Measurements from ENCODE around the gene TAF4. TPM values are rescaled to one million over a fixed set of nuclear protein-coding genes. Genes with fewer than 3 reads are reported as not detected.

TAF4 gene
- total and polyA plus RNA-seq, 2 of the 13 experiments (the other 11 are each of a cell fraction or from before 2014, with no cell fraction given): 5.9 to 12.0 TPM

DNA sequence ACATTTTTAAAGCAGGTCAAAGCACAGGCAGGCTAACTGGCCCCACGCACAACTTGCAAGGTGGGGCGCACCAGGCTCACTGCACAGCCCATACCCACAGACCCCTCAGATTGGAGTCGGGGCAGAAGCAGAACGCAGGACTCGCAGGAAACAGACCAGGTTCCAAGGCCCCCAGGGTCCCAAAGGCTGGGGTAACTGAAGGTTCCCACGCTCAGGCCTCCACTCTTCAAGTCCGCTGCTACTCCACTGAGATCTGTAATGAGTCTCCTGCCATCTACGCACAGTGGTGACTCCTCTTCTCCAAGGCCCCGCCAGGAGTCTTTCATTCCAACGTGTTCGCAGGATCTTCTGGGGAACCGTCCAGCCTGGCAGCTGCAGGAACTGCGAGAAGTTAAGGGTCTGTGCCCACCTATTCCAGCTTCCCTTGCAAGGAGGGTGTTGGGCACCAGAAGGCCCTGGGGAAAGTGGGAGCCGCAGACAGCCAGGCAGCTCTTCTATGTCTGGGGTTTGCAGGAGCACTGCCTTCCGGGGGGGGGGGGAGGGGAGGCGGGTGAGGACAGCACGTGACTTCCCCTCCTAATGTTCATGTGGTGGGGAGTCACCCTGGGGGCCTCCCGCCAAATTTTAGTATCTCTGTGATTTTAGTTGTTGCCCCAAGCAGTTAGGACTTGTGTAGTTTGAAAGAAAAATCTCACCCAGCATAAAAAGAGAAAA is 2.0 kb upstream of the TAF4 start (continued):
- TF ChIP-seq, protein P1, sequence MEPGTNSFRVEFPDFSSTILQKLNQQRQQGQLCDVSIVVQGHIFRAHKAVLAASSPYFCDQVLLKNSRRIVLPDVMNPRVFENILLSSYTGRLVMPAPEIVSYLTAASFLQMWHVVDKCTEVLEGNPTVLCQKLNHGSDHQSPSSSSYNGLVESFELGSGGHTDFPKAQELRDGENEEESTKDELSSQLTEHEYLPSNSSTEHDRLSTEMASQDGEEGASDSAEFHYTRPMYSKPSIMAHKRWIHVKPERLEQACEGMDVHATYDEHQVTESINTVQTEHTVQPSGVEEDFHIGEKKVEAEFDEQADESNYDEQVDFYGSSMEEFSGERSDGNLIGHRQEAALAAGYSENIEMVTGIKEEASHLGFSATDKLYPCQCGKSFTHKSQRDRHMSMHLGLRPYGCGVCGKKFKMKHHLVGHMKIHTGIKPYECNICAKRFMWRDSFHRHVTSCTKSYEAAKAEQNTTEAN (CRISPR knock-in tag; conservative IDR thresholded peaks at IDR 0.05): no peak
- TF ChIP-seq ELF1 (CRISPR knock-in tag; IDR thresholded peaks at IDR 0.05) (no peak), CCDC6 (CRISPR knock-in tag; IDR thresholded peaks at IDR 0.05) (no peak), HOXA7 (CRISPR knock-in tag; IDR thresholded peaks at IDR 0.05) (no peak), ZNF207 (IDR thresholded peaks at IDR 0.05; ENCODE audit: borderline replicate concordance) (no peak), ZNF263 (CRISPR knock-in tag; IDR thresholded peaks at IDR 0.05) (peak; percentile 81), PITX1 (CRISPR knock-in tag; IDR thresholded peaks at IDR 0.05) (no peak), ZC3H13 (CRISPR knock-in tag; IDR thresholded peaks at IDR 0.05) (no peak), ZNF331 (CRISPR knock-in tag; IDR thresholded peaks at IDR 0.05) (no peak), ZFP41 (CRISPR knock-in tag; IDR thresholded peaks at IDR 0.05; ENCODE audit: borderline replicate concordance) (no peak), GPN1 (CRISPR knock-in tag; IDR thresholded peaks at IDR 0.05; ENCODE audit: borderline replicate concordance) (no peak), PCBP2 (optimal IDR thresholded peaks at IDR 0.05; ENCODE audit: low read depth, low read length, poor library complexity, severe bottlenecking) (no peak), ZNF251 (CRISPR knock-in tag; IDR thresholded peaks at IDR 0.05) (no peak), HOXA9 (CRISPR knock-in tag; IDR thresholded peaks at IDR 0.05; ENCODE audit: borderline replicate concordance) (no peak), ZNF720 (CRISPR knock-in tag; IDR thresholded peaks at IDR 0.05) (no peak)
- TF ChIP-seq, protein P2, sequence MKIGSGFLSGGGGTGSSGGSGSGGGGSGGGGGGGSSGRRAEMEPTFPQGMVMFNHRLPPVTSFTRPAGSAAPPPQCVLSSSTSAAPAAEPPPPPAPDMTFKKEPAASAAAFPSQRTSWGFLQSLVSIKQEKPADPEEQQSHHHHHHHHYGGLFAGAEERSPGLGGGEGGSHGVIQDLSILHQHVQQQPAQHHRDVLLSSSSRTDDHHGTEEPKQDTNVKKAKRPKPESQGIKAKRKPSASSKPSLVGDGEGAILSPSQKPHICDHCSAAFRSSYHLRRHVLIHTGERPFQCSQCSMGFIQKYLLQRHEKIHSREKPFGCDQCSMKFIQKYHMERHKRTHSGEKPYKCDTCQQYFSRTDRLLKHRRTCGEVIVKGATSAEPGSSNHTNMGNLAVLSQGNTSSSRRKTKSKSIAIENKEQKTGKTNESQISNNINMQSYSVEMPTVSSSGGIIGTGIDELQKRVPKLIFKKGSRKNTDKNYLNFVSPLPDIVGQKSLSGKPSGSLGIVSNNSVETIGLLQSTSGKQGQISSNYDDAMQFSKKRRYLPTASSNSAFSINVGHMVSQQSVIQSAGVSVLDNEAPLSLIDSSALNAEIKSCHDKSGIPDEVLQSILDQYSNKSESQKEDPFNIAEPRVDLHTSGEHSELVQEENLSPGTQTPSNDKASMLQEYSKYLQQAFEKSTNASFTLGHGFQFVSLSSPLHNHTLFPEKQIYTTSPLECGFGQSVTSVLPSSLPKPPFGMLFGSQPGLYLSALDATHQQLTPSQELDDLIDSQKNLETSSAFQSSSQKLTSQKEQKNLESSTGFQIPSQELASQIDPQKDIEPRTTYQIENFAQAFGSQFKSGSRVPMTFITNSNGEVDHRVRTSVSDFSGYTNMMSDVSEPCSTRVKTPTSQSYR (CRISPR knock-in tag; IDR thresholded peaks at IDR 0.05; ENCODE audit: borderline replicate concordance): no peak
- TF ChIP-seq, protein P3, sequence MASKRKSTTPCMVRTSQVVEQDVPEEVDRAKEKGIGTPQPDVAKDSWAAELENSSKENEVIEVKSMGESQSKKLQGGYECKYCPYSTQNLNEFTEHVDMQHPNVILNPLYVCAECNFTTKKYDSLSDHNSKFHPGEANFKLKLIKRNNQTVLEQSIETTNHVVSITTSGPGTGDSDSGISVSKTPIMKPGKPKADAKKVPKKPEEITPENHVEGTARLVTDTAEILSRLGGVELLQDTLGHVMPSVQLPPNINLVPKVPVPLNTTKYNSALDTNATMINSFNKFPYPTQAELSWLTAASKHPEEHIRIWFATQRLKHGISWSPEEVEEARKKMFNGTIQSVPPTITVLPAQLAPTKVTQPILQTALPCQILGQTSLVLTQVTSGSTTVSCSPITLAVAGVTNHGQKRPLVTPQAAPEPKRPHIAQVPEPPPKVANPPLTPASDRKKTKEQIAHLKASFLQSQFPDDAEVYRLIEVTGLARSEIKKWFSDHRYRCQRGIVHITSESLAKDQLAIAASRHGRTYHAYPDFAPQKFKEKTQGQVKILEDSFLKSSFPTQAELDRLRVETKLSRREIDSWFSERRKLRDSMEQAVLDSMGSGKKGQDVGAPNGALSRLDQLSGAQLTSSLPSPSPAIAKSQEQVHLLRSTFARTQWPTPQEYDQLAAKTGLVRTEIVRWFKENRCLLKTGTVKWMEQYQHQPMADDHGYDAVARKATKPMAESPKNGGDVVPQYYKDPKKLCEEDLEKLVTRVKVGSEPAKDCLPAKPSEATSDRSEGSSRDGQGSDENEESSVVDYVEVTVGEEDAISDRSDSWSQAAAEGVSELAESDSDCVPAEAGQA (IDR thresholded peaks at IDR 0.05; ENCODE audit: low read depth): 0 out of 2 replicates have a peak, but pooled peaks have one; percentile 8
- TF ChIP-seq, protein P3 (CRISPR knock-in tag; IDR thresholded peaks at IDR 0.05; ENCODE audit: borderline replicate concordance): no peak
- TF ChIP-seq, protein P4, sequence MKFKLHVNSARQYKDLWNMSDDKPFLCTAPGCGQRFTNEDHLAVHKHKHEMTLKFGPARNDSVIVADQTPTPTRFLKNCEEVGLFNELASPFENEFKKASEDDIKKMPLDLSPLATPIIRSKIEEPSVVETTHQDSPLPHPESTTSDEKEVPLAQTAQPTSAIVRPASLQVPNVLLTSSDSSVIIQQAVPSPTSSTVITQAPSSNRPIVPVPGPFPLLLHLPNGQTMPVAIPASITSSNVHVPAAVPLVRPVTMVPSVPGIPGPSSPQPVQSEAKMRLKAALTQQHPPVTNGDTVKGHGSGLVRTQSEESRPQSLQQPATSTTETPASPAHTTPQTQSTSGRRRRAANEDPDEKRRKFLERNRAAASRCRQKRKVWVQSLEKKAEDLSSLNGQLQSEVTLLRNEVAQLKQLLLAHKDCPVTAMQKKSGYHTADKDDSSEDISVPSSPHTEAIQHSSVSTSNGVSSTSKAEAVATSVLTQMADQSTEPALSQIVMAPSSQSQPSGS (CRISPR knock-in tag; IDR thresholded peaks at IDR 0.05): no peak

Measured in HepG2 (cell line).